ENCODE results near the gene INAFM1.

Gene INAFM1

GRCh38 chr19:47266401-47266941, 8.2 kb upstream of the INAFM1 start:
- Histone ChIP-seq H3K9ac (no peak overlapping the region), H3K27me3 (ENCODE audit: insufficient read depth, low read depth) (no peaks in the 10 kb centered on the region), H2AFZ (ENCODE audit: low read depth) (no peak overlapping the region), H3K4me2 (no peak overlapping the region), H3K4me3 (IDR thresholded peaks at IDR 0.05; ENCODE audit: insufficient read depth, low read depth, low read length) (no peak overlapping the region), H4K20me1 (ENCODE audit: insufficient read depth) (no peaks in the 10 kb centered on the region), H3K79me2 (ENCODE audit: insufficient read depth, low read depth) (no peaks in the 10 kb centered on the region), H3K4me1 (ENCODE audit: low read depth, poor library complexity, severe bottlenecking) (peaks cover 24% of the 10 kb centered on the region), H3K36me3 (ENCODE audit: insufficient read depth) (no peaks in the 10 kb centered on the region), H3K27ac (no peak overlapping the region)
- no peak for TF ChIP-seq CTCF (conservative IDR thresholded peaks at IDR 0.05; ENCODE audit: low read depth, low read length)

GRCh38 chr19:47267350-47267759, 7.3 kb upstream of the INAFM1 start:
- Histone ChIP-seq H3K4me2 (no peak overlapping the region), H3K27ac (no peak overlapping the region), H3K79me2 (ENCODE audit: insufficient read depth, low read depth) (no peaks in the 10 kb centered on the region), H4K20me1 (ENCODE audit: insufficient read depth) (no peaks in the 10 kb centered on the region), H3K27me3 (ENCODE audit: insufficient read depth, low read depth) (no peaks in the 10 kb centered on the region), H3K4me1 (ENCODE audit: low read depth, poor library complexity, severe bottlenecking) (peaks cover 18% of the 10 kb centered on the region), H3K9ac (no peak overlapping the region), H3K4me3 (IDR thresholded peaks at IDR 0.05; ENCODE audit: insufficient read depth, low read depth, low read length) (no peak overlapping the region), H3K36me3 (ENCODE audit: insufficient read depth) (no peaks in the 10 kb centered on the region), H2AFZ (ENCODE audit: low read depth) (no peak overlapping the region)
- no peak for TF ChIP-seq CTCF (conservative IDR thresholded peaks at IDR 0.05; ENCODE audit: low read depth, low read length)

DNA sequence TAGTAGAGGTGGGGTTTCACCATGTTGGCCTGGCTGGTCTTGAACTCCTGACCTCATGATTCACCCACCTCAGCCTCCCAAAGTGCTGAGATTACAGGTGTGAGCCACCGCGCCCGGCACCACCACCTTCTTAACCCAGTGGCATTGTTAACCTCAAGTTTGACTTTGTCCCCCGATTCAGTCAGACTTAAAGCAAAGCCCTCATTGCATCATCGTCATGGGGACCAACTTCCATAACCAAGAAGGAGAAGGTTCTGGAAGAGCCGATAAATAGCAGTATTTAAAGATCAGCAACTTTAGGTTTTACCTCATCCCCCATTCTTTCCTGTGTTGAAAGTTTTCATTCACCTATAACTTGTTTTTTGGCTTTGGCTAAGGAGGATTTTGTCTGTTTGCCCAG, 6.7 kb upstream of the INAFM1 start:
- Histone ChIP-seq H3K4me3 (IDR thresholded peaks at IDR 0.05; ENCODE audit: insufficient read depth, low read depth, low read length) (no peak overlapping the region), H4K20me1 (ENCODE audit: insufficient read depth) (no peaks in the 10 kb centered on the region), H3K4me1 (ENCODE audit: low read depth, poor library complexity, severe bottlenecking) (peaks cover 11% of the 10 kb centered on the region), H3K27me3 (ENCODE audit: insufficient read depth, low read depth) (no peaks in the 10 kb centered on the region), H3K9ac (no peak overlapping the region), H3K27ac (no peak overlapping the region), H3K79me2 (ENCODE audit: insufficient read depth, low read depth) (no peaks in the 10 kb centered on the region), H2AFZ (ENCODE audit: low read depth) (no peak overlapping the region), H3K4me2 (no peak overlapping the region), H3K36me3 (ENCODE audit: insufficient read depth) (no peaks in the 10 kb centered on the region)
- TF ChIP-seq CTCF (conservative IDR thresholded peaks at IDR 0.05; ENCODE audit: low read depth, low read length), result no peak

DNA sequence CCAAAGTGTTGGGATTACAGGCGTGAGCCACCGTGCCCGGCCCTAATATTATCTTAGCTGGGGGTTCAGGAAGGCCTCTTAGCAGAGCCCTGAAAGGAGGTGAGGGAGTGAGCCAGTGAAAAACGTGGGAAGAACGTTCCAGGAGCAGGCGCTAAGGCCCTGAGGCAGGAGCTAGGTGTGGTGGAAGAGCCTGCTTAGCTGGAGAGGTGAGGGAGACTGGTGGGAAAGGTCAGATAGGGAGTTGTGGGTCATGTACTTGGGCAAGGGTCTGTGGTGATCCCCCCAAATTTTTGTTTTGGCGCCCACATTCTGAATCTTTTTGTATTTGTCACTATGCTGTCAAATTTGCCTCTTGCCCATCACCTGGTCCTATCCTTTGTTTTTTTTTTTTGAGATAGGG, 5.1 kb upstream of the INAFM1 start:
- Histone ChIP-seq H4K20me1 (ENCODE audit: insufficient read depth) (no peaks in the 10 kb centered on the region), H2AFZ (ENCODE audit: low read depth) (no peak overlapping the region), H3K9ac (no peak overlapping the region), H3K4me3 (IDR thresholded peaks at IDR 0.05; ENCODE audit: insufficient read depth, low read depth, low read length) (no peak overlapping the region), H3K27ac (no peak overlapping the region), H3K4me1 (ENCODE audit: low read depth, poor library complexity, severe bottlenecking) (no peaks in the 10 kb centered on the region), H3K4me2 (no peak overlapping the region), H3K79me2 (ENCODE audit: insufficient read depth, low read depth) (no peaks in the 10 kb centered on the region), H3K36me3 (ENCODE audit: insufficient read depth) (no peaks in the 10 kb centered on the region), H3K27me3 (ENCODE audit: insufficient read depth, low read depth) (no peaks in the 10 kb centered on the region)
- no peak for TF ChIP-seq CTCF (conservative IDR thresholded peaks at IDR 0.05; ENCODE audit: low read depth, low read length)
